Measurements from ENCODE around the gene SMIM7. TPM values are rescaled to one million over a fixed set of nuclear protein-coding genes. Genes with fewer than 3 reads are reported as not detected.

The SMIM7 gene
- total RNA-seq, 2 experiments from 2014 or later, result 46.5 to 52.2 TPM

DNA sequence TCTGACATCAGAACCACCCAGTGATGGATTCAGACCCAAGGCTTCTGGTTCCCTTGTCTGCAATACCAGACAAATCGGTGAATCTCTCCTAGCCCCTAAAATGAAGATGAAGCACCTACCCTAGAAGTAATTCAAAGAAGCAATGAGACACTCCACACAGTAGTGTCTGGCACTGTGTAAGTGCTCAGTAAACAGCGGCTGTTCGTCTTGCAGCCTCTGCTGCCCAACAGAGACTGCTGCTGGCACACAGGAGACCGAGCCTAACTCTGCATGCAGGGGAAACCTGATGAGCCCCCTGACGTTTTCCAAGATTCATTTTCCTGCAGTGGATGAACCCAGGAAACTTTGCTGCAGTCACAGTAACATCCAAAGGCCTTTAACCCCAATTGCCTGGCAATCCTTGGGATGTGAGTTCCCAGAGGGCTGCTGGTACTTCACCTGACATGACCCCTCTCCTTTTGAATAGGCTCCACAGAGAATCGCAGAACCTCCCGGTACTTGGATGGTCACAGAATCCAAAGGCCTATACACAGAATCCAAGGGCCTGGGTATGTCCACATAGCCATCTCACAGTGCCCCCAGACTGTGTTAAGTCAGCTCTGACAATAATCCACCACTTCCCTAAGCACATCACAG is 38.7 kb downstream of the SMIM7 start:
- DNase-seq (no peak), ATAC-seq (no peak)
- Mint-ChIP-seq H3K9me3 (ENCODE audit: low read depth) (no peaks in the 10 kb centered on the region), H3K4me3 (no peak overlapping the region), H3K36me3 (ENCODE audit: low read depth) (peaks cover 20% of the 10 kb centered on the region), H3K27ac (no peak overlapping the region), H3K4me1 (peaks cover 72% of the 10 kb centered on the region), H3K27me3 (no peaks in the 10 kb centered on the region)
- POLR2A ChIA-PET, result interaction anchor here (0.6 to 2.4 kb wide), 2 partner anchors 41 to 47 kb away, joined by 3 to 5 read pairs; no protein-coding TSS in a partner anchor
- intact Hi-C loops (cut with DNase I, micrococcal nuclease), result loop anchor here in 1 of 2 experiments (1.0 kb wide), 1 partner anchor 30 kb away; no protein-coding TSS in a partner anchor
- CTCF ChIA-PET, result no interaction called here

DNA sequence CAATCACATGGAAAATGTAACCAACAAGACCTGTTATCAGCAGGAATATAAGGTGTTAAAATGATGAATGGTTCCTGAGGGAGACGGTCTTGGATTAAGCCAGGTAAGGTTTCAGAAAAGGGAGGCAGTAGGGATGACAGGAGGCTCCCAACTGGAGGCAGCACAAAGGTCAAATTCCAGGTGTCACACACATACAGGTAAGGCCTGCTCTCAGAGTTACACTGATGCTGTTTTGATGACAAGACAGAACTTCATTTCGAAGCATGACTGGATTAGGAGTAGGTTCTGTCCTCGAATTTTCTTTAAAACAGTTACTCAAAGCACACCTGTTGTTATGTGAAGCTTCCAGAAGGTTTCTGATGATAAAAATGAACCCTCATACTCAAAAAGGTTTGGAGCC is 39.4 kb downstream of the SMIM7 start:
- Mint-ChIP-seq H3K36me3 (ENCODE audit: low read depth) (peaks cover 15% of the 10 kb centered on the region), H3K4me1 (peaks cover 72% of the 10 kb centered on the region), H3K9me3 (ENCODE audit: low read depth) (no peaks in the 10 kb centered on the region), H3K27me3 (no peaks in the 10 kb centered on the region), H3K4me3 (no peak overlapping the region), H3K27ac (no peak overlapping the region)
- ChIA-PET CTCF (no interaction called here), POLR2A (no interaction called here)
- ATAC-seq (no peak), DNase-seq (no peak)
- intact Hi-C loops (cut with DNase I, micrococcal nuclease), result no loop called here

GRCh38 chr19:16620018-16620417 is 39.9 kb downstream of the SMIM7 start:
- ChIA-PET CTCF (no interaction called here), POLR2A (no interaction called here)
- peaks cover 72% of the 10 kb centered on the region for H3K4me1 Mint-ChIP-seq
- peaks cover 9% of the 10 kb centered on the region for H3K36me3 Mint-ChIP-seq (ENCODE audit: low read depth)
- no peaks in the 10 kb centered on the region for H3K27me3 Mint-ChIP-seq
- intact Hi-C loops (cut with DNase I, micrococcal nuclease), result no loop called here
- H3K9me3 Mint-ChIP-seq (ENCODE audit: low read depth), result no peaks in the 10 kb centered on the region
- DNase-seq, result no peak
- H3K27ac Mint-ChIP-seq, result no peak overlapping the region
- H3K4me3 Mint-ChIP-seq, result no peak overlapping the region
- no peak for ATAC-seq

GRCh38 chr19:16619457-16619856 is 40.5 kb downstream of the SMIM7 start:
- no peaks in the 10 kb centered on the region for H3K27me3 Mint-ChIP-seq
- DNase-seq, result no peak
- peaks cover 7% of the 10 kb centered on the region for H3K36me3 Mint-ChIP-seq (ENCODE audit: low read depth)
- ChIA-PET POLR2A (interaction anchor here (0.6 kb wide), 1 partner anchor 64 kb away, joined by 4 read pairs; no protein-coding TSS in a partner anchor), CTCF (interaction anchor here (0.6 kb wide), 1 partner anchor 55 kb away, joined by 3 read pairs; no protein-coding TSS in a partner anchor)
- peaks cover 71% of the 10 kb centered on the region for H3K4me1 Mint-ChIP-seq
- no peak for ATAC-seq
- no peaks in the 10 kb centered on the region for H3K9me3 Mint-ChIP-seq (ENCODE audit: low read depth)
- no peak overlapping the region for H3K4me3 Mint-ChIP-seq
- intact Hi-C loops (cut with DNase I, micrococcal nuclease), result no loop called here
- no peak overlapping the region for H3K27ac Mint-ChIP-seq

- no peak overlapping the region for H3K4me3 Mint-ChIP-seq
- H3K4me1 Mint-ChIP-seq, result peaks cover 66% of the 10 kb centered on the region
- ATAC-seq, result no peak
- intact Hi-C loops (cut with DNase I, micrococcal nuclease), result no loop called here
- DNase-seq, result no peak
- POLR2A ChIA-PET, result interaction anchor here (1.2 kb wide), 1 partner anchor 8 kb away, joined by 3 read pairs; no protein-coding TSS in a partner anchor
- CTCF ChIA-PET, result interaction anchor here (0.7 to 0.8 kb wide), 2 partner anchors 30 to 580 kb away, joined by 4 read pairs; no protein-coding TSS in a partner anchor
- H3K27ac Mint-ChIP-seq, result no peak overlapping the region
- no peaks in the 10 kb centered on the region for H3K27me3 Mint-ChIP-seq
- H3K9me3 Mint-ChIP-seq (ENCODE audit: low read depth), result no peaks in the 10 kb centered on the region
- no peaks in the 10 kb centered on the region for H3K36me3 Mint-ChIP-seq (ENCODE audit: low read depth)
Measured at GRCh38 chr19:16618248-16618647, 41.7 kb downstream of the SMIM7 start.

DNA sequence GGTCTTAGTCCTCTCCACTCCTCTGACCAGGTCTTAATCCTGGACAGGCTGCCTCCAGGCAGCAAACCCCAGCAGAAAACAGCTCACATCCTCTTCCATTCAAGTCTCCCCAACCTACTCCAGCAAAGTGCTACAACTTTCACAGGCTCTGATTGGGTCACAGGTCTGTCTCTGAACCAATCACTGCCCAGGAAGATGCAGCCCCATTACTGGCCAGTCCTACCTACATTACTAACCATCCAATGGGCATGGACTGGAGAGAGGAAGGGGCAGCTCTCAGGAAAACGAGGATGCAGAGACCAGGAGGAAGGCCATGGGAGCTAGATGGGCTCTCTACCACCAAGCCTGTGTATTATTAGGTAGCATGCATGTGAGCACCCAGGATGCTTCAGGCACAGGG is 44.1 kb downstream of the SMIM7 start:
- intact Hi-C loops (cut with DNase I, micrococcal nuclease), result loop anchor here in 1 of 2 experiments (1.0 kb wide), 1 partner anchor 28 kb away; no protein-coding TSS in a partner anchor

GRCh38 chr19:16614941-16615340 is 45.0 kb downstream of the SMIM7 start:
- Mint-ChIP-seq H3K9me3 (ENCODE audit: low read depth) (no peaks in the 10 kb centered on the region), H3K4me3 (no peak overlapping the region), H3K4me1 (peaks cover 69% of the 10 kb centered on the region), H3K36me3 (ENCODE audit: low read depth) (no peaks in the 10 kb centered on the region), H3K27ac (peak overlapping the region; percentile 48), H3K27me3 (no peaks in the 10 kb centered on the region)
- POLR2A ChIA-PET, result interaction anchor here (0.7 kb wide), 1 partner anchor 52 kb away, joined by 3 read pairs; no protein-coding TSS in a partner anchor
- CTCF ChIA-PET, result no interaction called here
- intact Hi-C loops (cut with DNase I, micrococcal nuclease), result loop anchor here in 1 of 2 experiments (1.0 kb wide), 1 partner anchor 27 kb away; no protein-coding TSS in a partner anchor
- ATAC-seq (no peak), DNase-seq (no peak)

More for the DNA sequence above, 44.1 kb downstream of the SMIM7 start:
- H3K36me3 Mint-ChIP-seq (ENCODE audit: low read depth), result no peaks in the 10 kb centered on the region
- ATAC-seq (peak; percentile 68), DNase-seq (no peak)
- H3K4me3 Mint-ChIP-seq, result no peak overlapping the region
- ChIA-PET CTCF (interaction anchor here (0.6 kb wide), 1 partner anchor 40 kb away, joined by 3 read pairs; no protein-coding TSS in a partner anchor), POLR2A (interaction anchor here (1.4 kb wide), 1 partner anchor 11 kb away, joined by 3 read pairs; no protein-coding TSS in a partner anchor)
- no peaks in the 10 kb centered on the region for H3K9me3 Mint-ChIP-seq (ENCODE audit: low read depth)
- peaks cover 71% of the 10 kb centered on the region for H3K4me1 Mint-ChIP-seq
- H3K27ac Mint-ChIP-seq, result no peak overlapping the region
- H3K27me3 Mint-ChIP-seq, result no peaks in the 10 kb centered on the region

DNA sequence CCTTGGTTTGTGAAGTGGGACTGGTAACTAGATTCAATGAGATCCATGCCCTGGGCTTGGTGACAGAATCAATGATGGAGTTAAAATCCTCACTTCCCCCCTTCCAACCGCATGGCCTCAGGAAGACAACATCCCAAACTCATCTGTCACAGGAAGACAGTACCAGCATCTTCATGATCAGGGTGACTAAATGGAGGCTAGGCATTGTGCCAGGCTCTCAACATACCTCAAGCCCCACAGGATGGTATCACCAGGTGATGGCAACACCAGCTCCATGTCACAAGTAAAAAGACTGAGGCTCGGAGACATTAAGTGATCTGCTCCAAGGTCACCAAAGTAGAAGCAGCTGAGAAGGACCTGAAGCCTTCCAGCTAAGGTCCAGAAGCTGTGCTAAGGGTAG is 46.1 kb downstream of the SMIM7 start:
- Mint-ChIP-seq H3K36me3 (ENCODE audit: low read depth) (no peaks in the 10 kb centered on the region), H3K4me3 (no peak overlapping the region), H3K4me1 (peaks cover 63% of the 10 kb centered on the region), H3K27ac (no peak overlapping the region), H3K9me3 (ENCODE audit: low read depth) (no peaks in the 10 kb centered on the region), H3K27me3 (no peaks in the 10 kb centered on the region)
- no peak for DNase-seq
- ChIA-PET CTCF (no interaction called here), POLR2A (no interaction called here)
- intact Hi-C loops (cut with DNase I, micrococcal nuclease), result no loop called here
- ATAC-seq, result no peak

DNA sequence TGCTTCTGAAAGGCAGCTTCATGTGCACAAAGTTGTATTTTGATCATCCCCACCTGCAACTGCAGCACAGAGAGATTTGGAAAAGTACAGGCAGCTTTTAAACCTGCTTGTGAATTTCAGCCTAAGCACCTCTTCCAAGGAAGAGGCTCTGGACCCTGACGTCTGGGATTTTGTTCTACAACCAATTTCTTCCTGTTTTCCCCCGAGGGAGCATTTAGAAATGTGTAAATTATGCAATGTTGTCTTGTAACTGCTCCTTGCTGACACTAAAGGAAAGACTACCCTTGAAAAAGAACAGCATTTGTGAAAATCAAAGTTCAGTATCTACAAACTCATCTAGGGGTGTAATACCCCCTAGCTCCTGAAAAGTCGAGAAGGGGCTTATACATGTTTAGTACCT is 47.3 kb downstream of the SMIM7 start:
- Mint-ChIP-seq H3K27me3 (no peaks in the 10 kb centered on the region), H3K9me3 (ENCODE audit: low read depth) (no peaks in the 10 kb centered on the region), H3K4me1 (peaks cover 66% of the 10 kb centered on the region), H3K4me3 (no peak overlapping the region), H3K27ac (no peak overlapping the region), H3K36me3 (ENCODE audit: low read depth) (peaks cover 2% of the 10 kb centered on the region)
- ATAC-seq (no peak), DNase-seq (no peak)
- CTCF ChIA-PET, result interaction anchor here (0.6 to 1.4 kb wide), 3 partner anchors 25 to 600 kb away, joined by 3 to 4 read pairs (median 3); no protein-coding TSS in a partner anchor
- POLR2A ChIA-PET, result no interaction called here
- intact Hi-C loops (cut with DNase I, micrococcal nuclease), result no loop called here

- Mint-ChIP-seq H3K4me3 (no peak overlapping the region), H3K9me3 (ENCODE audit: low read depth) (no peaks in the 10 kb centered on the region), H3K27me3 (no peaks in the 10 kb centered on the region), H3K36me3 (ENCODE audit: low read depth) (peaks cover 2% of the 10 kb centered on the region), H3K4me1 (peaks cover 54% of the 10 kb centered on the region), H3K27ac (no peak overlapping the region)
- no peak for DNase-seq
- intact Hi-C loops (cut with DNase I, micrococcal nuclease), result no loop called here
- ATAC-seq, result no peak
- ChIA-PET CTCF (no interaction called here), POLR2A (no interaction called here)
Measured at GRCh38 chr19:16611121-16611520, 48.8 kb downstream of the SMIM7 start.

GRCh38 chr19:16609511-16610200 is 50.3 kb downstream of the SMIM7 start:
- H3K27ac Mint-ChIP-seq, result no peak overlapping the region
- H3K36me3 Mint-ChIP-seq (ENCODE audit: low read depth), result peaks cover 3% of the 10 kb centered on the region
- H3K4me1 Mint-ChIP-seq, result peaks cover 44% of the 10 kb centered on the region
- no peaks in the 10 kb centered on the region for H3K9me3 Mint-ChIP-seq (ENCODE audit: low read depth)
- ATAC-seq (no peak), DNase-seq (no peak)
- ChIA-PET CTCF (interaction anchor here (0.7 kb wide), 1 partner anchor 278 kb away, joined by 4 read pairs; no protein-coding TSS in a partner anchor), POLR2A (interaction anchor here (0.5 to 0.8 kb wide), 2 partner anchors 13 to 214 kb away, joined by 3 to 5 read pairs; no protein-coding TSS in a partner anchor)
- H3K4me3 Mint-ChIP-seq, result no peak overlapping the region
- intact Hi-C loops (cut with DNase I, micrococcal nuclease), result no loop called here
- H3K27me3 Mint-ChIP-seq, result no peaks in the 10 kb centered on the region
